Stimulated activated naive CD4-positive, alpha-beta T cell (primary cell): Measurements from ENCODE around the gene LILRA5.
"Not testable (repeated sequence)": the region's sequence is repeated elsewhere in the genome, so short reads cannot be mapped to it uniquely, and the experiment has no call there.

Experiments
- DNase-seq, 6 experiments: peaks; one replicate each; lab custom pipeline; 2025; lab: John Stamatoyannopoulos, UW

LILRA5 gene

DNA sequence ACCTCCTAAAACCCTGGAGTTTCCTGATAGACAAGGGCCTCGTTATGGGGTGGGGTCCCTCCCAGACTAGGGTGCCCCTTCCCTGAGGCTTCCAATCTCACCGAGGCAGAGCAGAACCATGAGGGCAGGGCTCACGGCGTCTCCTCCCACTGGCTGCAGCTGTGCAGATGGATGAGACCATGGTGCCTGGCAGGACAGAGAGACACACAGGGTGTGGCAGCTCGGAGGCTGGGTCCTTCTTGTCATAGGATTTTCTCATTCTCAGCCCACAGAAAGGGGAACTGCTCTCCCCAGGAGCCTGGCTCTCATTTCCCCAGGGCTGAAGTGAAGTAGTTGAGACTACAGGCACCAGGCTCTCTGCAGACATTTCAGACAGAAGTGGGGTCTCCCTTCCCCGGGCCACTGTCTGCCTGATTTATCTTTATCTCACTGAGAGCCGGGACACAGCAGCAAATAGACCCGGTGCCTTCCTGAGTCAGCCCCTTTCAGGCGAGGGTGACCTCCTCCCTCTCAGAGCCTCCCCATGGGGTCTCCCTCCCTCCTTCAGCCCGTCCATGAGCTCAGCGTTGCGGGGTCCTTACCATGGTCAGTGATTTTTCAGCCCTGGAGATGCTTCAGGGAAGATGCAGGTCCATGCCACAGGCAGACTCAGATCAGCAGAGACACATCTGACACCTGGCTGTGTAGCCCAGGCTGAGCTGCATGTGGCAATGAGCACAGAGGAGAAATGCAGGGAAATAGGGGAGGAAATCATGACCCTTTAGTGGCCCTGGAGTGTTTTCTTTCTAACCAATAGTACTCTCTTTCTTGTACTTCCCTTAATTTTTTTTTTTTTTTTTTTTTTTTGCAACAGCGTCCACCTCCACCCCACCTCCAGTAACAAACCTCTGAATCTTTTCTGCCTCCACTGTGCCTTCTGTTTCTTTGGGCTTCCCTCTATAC lies at the start of gene LILRA5:
TSS of gene LILRA5 (minus strand) at position 731 of the 942 bp plus-strand sequence. CDS start at position 584, 147 bp downstream.
- no peak for DNase-seq

DNA sequence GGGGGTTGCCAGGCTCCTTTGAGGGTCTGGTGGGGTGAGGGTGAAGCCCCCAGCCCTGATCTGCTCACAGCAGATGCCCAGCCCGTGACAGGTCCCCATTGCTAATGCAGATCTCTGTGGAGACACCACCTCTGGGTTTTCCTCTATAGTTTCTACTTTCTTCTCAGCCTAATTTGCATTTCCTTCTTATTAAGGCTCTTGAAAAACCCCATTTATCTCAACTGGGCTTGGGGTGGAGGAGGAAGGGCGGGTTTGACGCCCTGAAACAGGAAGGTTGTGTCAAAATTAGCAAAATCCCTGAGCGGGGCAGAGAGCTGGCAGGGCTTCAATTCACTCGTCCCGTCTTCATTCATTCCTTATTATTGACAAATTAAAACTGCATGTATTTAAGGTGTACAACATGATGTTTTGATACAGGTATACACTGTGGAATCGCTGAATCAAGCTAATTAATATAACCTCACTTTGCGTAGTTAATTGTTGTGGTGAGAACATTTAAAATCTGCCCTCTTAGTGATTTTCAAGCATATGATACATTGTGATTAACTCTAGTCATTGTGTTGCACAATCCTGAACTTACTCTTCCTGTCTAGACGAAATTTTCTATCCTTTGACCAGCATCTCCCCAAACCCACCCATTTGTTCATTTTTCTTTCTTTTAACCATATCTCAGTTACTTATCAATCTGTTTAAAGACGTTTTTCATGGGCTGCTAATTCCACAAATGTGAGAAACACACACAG lies 48.9 kb upstream of the LILRA5 start:
- DNase-seq, result not testable (repeated sequence)

DNA sequence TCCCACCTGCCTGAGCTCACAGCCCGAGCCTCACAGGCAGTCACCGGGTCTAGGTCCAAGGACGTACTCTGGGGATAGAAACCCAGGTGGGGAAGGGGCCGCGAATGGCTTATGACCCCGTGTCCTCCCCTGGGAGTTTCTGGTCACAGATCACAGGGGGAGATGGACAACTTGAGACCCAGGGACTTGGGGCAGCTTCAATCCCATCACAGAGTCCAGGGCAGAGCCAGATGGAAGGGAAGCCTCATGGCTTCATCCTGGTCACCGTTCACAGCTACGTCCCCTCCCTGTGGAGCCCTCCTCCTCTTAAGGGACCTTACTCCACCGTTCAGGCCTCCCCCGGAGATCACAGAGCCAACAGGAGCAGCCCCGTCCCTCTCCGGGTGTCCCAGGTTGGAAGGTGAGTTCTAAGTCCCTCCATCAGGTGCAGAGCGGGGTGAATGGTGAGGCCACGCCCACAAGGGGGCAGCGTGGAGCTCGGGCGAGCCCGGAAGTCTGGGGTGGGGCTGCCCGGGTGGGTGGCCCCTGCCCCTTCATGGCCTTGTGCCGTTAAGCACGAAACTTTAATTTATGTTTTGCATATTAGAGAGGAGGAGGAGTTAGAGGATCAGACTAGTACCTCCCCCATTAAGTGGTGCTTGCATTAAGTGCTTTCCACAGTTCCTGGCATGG lies 46.3 kb upstream of the LILRA5 start:
- not testable (repeated sequence) for DNase-seq

DNA sequence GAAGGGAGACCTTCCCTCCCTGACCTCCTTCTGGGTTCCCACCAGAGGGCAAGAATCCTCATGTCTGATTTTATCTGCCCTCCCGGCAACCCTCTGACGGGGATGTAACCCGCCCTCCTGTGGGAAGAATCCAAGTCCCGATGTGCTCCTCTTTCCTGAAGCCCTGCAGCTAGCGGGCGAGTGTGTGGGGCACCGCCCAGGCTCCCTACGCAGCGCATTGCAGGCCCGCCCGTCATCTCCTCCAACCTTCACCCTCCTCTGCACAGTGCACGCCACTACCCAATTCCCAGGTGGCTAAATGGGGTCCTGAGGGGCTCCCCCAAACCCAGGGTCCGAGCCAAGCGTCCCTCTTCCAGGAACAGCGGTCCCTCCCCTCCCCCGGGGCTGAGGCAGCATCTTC lies 44.4 kb upstream of the LILRA5 start:
- DNase-seq, result no peak

DNA sequence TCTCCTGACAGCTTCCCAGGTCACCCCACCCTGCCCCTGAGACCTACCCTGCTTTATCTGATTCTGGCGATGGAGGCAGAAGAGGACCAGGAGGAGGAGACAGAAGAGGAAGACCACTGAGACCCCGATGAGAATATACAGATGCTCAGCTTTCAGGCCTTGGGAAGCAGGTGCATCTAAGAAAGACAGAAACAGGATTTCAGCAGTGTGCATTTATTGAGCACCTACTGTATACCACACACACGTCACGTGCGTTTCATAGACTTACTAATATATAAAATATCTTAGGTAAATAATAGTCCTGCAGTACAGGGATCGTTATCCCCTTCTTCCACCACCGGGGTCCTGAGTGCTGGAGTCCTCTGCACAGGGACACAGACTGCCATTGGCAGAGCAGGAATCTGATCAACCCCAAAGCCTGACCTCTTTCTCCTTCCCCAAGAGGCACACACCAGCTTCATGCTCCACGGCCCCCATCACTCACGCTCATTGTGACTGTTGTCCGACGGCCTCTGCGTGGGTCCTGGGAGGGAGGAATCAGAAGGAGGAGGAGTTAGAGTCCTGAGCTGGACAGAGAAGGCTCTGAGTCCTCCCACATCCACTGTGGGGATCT lies 43.6 kb upstream of the LILRA5 start:
- no peak for DNase-seq

DNA sequence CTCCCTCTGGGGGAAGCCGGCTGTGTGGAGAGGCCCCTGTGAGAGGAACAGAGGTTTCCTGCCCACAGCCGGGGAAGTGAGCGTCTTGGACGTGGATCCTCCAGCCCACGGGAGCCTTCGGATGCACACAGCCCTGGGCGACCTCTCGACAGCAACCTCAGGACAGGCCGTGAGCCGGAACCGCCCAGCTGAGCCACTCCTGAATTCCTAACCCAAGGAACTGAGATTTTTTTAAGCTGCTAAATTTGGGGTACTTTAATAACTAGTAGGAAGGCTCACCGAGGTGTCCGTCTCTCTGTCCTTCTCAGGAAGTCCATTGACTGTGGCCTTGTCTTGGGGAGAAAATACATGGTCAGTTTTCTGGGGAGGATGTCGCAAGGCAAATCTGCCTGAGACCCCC lies 42.7 kb upstream of the LILRA5 start:
- no peak for DNase-seq

DNA sequence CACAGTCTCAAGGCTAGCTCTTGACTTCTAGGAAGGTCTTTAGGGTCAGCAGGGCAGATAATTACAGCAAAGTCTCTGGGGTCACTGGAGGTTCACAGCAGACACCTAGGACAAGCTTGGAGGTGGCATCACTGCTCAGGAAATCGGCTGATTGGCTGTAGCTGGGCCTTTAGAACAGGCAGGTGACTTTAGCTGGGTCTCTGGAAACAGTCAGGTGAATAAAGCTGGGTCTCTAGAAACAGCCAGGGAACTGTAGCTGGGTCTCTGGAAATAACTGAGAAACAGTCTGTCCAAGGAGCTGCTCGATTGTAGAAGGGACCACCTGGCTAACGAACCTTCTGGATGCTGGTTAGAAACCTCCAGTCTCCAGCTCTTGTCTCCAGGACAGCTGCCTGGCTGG lies 41.8 kb upstream of the LILRA5 start:
- no peak for DNase-seq

DNA sequence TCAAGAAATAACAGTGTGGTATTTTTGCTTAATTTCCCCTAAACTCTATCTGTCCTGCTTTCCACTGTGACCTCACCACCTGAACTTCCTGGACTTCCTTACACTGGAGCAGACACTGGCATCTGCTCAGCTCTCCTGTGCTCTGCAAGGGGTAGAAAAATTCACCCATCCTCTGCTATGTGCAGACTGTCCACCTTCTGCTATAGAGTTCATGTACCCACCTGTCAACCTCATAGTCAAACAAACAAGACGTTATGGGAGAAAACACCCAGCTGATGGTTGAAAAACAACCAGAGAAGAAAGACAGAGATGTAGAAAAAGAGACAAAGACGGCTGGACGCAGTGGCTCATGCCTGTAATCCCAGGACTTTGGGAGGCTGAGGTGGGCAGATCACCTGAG lies 39.6 kb upstream of the LILRA5 start:
- no peak for DNase-seq

DNA sequence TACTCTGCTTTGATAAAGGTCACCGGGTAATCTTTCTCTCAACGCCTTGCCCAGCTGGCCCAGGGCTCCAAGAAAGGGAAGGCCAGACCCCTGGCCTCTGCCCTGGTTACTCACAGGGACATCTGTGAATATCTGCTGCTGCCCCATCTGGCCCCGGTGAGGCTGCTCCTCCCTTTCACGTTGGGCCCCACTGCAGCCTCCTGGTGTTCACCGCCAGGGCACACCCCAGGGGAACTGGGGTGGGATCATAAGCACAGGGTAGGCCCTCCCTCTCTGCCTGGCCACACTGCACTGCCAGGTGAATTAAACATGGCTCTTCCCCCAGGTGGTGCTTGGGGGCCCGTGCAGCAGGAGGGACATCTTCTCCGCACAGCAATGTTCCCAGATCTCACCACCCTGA lies 39.1 kb upstream of the LILRA5 start:
- no peak for DNase-seq

DNA sequence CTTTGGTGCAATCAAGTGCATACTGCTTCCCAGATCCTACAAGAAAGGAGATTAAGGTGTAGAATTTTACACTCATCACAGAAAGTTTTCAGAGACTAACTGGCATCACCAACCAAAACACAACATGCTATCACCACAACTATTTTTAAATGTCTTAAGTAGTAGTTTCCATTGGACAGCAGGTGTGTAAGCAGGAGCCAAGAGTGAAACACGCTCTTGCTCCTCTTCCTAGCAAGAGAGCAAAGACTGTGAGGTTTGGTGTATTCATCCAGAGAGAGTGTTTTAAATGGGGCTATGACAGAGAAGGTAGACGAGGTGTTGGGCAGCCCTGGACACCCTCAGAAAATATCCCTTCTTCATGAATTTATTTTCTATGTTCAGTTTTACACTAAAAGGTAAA lies 38.5 kb upstream of the LILRA5 start:
- DNase-seq, result no peak

DNA sequence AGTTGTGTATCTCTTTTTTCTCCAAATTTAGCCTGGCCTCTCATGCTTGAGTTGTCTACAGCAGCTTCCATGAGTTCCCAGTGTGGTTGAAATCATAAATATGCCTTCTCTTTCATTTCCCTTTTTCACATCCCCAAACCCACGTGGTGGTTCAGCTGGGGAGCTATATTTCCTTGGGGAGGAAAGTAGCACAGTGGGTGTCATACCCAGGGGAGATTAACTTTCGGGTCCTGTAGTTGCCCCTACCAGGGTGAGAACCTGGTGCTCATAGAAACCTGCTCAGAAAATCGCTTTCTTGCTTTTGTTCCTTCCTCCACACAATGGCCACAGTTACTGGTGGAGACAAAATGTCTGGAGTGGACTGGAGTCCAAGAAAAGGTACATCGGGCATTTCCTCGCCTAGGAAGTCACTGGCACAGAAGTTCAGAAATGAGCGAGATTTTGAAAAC lies 33.0 kb upstream of the LILRA5 start:
- DNase-seq, result no peak

DNA sequence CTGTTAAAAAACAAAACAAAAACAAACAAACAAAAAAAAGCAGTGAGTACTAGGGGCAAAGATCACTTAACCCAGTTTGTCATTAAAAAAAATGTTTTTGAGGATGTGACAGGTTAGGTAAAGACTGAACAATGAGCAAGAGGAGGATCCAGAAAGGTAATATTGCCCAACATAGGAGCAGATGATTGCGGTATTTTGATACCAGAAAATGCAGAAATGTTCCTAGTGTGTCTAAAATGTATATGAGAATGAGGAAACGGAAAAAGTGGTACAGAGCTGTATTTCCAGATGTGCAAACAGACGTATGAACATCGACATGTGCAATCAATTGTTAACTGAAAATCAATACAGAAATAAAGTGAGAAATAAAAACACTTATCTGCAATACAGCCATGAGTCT lies 30.9 kb upstream of the LILRA5 start:
- DNase-seq, result no peak

DNA sequence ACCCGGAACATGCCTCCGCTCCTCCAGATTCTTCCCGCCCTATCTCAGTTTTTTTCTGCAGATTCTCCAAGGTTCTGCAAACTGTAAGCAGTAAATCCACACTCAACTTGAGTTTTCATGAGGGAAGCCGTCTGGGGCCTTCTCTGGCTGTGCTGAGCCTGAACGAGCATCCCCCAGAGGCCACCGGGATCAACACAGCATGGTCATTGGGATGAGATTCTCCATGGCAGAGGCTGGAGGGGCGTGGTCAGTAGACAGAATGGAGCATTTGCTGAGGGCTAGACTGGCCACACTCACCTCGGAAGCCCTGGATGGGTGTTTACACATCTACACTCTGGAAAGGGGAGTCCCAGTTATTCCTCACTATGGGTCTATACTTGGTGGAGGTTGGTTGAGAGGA lies 28.3 kb upstream of the LILRA5 start:
- no peak for DNase-seq

DNA sequence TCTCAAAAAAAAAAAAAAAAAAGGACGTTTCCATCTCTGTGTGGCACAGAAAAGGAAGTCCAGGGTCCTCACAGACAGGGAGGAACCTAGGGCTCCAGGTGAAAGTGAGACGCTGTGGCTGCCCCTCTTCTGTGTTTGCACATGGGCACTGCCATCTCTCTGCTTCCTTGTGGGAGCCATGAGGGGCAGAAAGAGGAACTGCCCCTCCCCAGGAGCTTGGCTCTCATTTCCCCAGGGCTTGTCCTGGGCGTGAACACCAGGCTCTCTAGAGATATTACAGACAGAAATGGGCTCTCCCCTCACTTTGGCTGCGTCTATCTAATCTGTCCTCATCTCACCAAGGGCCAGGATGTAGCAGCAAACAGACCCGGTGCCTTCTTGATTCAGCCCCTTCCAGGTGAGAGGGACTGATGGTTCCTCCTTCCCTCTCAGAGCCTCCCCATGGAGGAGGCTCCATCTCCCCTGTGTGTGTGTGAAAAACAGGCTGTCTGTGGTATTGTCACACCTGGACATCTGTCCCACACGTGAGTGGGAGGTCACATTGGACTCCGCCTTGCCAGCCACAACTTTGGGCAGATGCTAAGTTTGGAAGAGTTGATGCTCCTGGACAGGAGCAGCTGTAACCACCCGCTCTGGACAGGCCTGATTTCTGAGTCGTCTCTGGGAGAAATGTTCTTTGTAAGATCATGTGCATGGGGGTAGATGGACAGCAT lies 26.8 kb upstream of the LILRA5 start:
- DNase-seq, result no peak

DNA sequence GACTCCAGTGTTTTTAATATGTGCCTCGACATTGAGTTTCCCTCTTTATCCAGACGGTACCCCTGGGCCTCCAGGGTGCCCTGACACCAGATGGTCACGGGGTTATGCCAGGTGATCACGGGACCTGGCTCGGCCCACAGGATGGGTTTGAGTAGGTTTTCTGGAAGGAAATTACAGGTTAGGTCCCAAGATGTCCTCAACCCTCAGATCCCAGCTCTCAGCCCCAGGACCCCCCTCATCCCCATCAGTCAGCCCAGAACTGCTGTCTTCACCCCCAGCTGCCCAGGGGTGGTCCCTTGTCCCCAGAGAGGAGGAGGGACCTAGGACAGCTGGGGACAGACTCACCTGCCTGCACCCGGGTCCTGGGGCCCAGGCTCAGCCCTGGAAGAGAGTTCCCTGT lies 25.6 kb upstream of the LILRA5 start:
- DNase-seq, result no peak

DNA sequence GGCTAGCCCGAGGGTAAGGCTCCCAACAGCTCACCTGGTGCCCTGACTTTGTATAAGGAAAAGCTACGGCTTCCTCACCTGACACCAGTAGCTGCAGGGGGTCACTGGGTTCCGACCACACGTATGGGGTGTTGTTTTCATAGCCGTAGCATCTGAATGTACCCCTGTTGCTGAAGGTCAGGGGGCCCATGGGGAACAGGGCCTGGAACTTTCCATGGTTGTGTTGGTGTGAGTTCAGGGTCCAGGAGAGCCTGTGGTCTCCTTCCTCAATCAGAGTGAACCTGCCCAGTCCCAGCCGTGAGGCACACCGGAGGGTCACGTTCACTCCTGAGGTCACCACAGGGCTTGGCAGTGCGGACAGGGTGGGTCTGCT lies 24.9 kb upstream of the LILRA5 start:
- DNase-seq, result no peak

DNA sequence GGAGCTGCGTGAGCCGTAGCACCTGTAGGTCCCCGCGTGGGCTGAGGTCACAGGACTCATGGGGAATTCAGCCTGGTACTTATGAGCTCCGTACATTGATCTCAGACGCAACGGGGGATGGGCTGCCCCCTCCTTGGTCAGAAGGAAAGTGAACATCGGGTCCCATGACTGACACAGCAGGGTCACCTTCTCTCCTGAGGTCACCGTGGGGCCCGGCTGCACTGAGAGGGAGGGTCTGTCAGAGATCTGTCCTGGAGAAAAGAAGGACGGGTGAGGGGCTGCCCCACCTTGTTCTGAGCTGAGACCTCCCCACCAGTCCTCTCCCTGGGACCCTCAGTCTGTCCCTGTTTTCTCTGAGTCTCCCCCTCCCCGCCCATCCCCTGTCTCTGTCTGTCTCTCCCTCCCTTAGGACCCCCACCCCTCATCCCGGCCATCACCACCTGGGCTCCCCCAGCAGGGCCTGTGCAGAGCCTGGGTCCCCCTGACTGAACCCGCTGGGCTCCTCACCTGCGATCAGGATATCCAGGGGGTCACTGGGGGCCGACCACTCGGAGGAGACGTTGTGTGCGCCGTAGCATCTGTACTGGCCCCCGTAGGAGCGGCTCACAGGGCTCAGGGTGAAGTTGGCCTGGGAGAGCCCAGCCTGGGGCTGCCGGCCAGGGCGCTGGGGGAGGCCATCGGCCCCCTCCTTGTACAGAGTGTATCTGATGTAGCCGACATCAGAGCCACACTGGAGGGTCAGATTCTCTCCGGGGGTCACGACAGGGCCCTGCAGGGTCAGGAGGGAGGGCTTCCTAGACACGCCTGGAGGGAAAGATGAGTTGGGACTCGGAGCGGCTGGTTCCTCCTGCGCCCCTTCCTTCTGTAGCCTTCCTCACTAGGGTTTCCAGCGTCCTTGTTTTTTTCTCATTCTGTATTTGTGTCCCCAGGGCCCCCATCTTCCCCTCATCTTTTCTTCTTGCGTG lies 24.2 kb upstream of the LILRA5 start:
- DNase-seq, result no peak

DNA sequence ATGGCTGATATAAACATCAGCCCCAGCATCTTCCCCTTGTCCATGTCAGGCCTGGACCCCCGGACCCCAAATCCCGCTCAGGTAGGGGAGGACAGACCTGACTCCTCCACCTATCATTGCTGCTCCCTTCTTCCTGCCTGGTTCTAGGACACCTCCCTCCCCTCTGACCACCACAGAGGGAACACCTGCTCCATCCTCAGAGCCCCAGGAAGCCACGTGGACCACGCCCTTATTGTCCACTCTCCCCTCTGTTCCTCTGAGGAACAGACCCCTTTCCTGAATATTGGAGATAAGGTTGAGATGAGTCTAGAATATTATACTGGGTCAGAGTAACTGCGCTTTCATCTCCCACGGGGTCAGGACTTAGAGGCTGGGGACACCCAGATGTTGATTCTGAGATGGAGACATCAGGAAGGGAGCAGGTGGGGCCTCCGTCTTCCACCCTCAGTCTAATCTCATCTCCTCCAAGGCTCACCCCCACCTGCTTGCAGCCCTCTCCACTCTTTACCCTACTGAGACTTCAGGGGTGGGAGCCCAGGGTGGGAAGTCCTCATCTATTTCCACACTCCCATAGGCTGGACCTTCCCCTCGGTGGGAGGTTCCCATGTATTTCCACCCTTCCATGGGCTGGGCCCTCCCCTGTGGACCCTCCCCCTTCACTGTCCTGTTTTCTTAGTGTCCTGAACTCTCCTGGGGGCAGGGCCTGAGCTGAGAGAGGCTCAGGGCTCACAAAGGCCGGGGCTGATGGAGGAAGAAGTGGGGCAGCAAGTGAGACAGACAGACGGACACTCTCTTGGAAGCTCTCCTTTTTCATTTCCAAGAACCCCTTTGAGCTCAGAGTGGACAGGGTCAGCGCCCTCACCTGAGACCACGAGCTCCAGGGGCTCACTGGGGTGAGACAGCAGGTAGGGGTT lies 23.3 kb upstream of the LILRA5 start:
- DNase-seq, result no peak

DNA sequence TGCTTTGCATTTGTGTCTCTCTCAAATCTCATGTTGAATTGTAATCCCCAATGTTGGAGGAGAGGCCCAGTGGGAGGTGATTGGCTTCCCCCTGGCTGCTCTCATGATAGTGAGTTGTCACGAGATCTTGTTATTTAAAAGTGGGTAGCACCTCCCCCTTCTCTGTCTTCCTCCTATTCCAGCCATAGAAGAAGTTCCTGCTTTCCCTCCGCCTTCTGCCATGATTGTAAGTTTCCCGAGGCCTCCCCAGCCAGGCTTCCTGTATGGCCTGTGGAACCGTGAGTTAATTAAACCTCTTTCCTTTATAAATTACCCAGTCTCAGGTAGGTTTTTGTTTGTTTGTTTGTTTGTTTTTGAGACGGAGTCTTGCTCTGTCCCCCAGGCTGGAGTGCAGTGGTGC lies 22.2 kb upstream of the LILRA5 start:
- DNase-seq, result no peak
